Measurements from ENCODE around the gene PLSCR3. TPM values are rescaled to one million over a fixed set of nuclear protein-coding genes. Genes with fewer than 3 reads are reported as not detected.

PLSCR3 gene
- total and polyA plus RNA-seq, 2 donors (not counting 3 experiments of a cell fraction or from before 2014, with no cell fraction given) = 59.9 to 94.8 TPM

DNA sequence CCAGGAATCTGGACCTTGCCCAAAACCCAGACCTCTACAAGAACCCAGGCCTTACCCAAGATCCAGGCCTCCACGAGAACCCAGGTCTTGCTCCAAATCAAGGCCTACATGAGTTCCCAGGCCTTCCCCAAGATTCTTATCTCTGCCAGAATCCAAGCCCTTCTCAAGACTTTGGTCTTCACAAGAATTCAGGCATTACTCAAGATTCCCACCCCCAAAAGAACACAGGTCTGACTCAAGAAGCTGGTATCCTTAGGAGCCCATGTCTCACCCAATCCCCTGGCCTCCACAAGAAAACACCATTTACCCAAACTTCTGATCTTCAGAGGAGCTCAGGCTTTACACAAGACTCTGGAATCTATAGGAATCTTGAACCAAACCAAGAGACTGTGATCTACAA, 36.9 kb upstream of the PLSCR3 start:
- H3K4me1 ChIP-seq (ENCODE audit: control insufficient read depth, extremely low read depth, insufficient read depth, low read length) = peaks cover 10% of the 10 kb centered on the region
- intact Hi-C loops (cut with micrococcal nuclease) (no loop called here), dilution Hi-C loops (cut with MboI; ENCODE audit: extremely low pct_ligation_motif_present, low sequenced_read_pairs) (no loop called here)
- H2AFZ ChIP-seq (ENCODE audit: low read depth, low read length) = no peak overlapping the region
- TF ChIP-seq GATA2 (IDR thresholded peaks at IDR 0.05; ENCODE audit: insufficient read depth, insufficient read length, low read depth, low read length) (no peak), POLR2AphosphoS5 (IDR thresholded peaks at IDR 0.05; ENCODE audit: insufficient read depth, low read depth, low read length) (no peak)
- no peak overlapping the region for H3K9ac ChIP-seq (replicated peaks; ENCODE audit: extremely low read depth, insufficient read depth, low read length)
- no peaks in the 10 kb centered on the region for H3K9me3 ChIP-seq (replicated peaks; ENCODE audit: control insufficient read depth, insufficient read depth, low read length)
- H3K4me2 ChIP-seq (ENCODE audit: insufficient read depth, low read length) = no peak overlapping the region
- no peak overlapping the region for H3K27ac ChIP-seq (ENCODE audit: insufficient read depth, low read depth, low read length)
- H3K9me1 ChIP-seq (replicated peaks; ENCODE audit: control insufficient read depth, extremely low read depth, insufficient read depth, low read length) = no peaks in the 10 kb centered on the region
- ChIA-PET CTCF (interaction anchor here (1.3 to 1.5 kb wide), 2 partner anchors 11 to 76 kb away, joined by 3 to 5 read pairs; partner anchors contain the start of gene SPEM1), POLR2A (interaction anchor here (0.6 kb wide), 1 partner anchor 25 kb away, joined by 10 read pairs; no protein-coding TSS in a partner anchor)
- H4K20me1 ChIP-seq (replicated peaks; ENCODE audit: control insufficient read depth, extremely low read depth, insufficient read depth, low read length) = no peaks in the 10 kb centered on the region
- H3K27me3 ChIP-seq (ENCODE audit: control insufficient read depth in 2 of 2, insufficient read depth in 2 of 2, low read length in 2 of 2) = no peaks in the 10 kb centered on the region
- no TSS peak for BruUV-seq (replicated peaks)
- H3K36me3 ChIP-seq (ENCODE audit: control insufficient read depth in 2 of 2, extremely low read depth in 1 of 2, insufficient read depth in 2 of 2, low read length in 2 of 2) = no peaks in the 10 kb centered on the region
- no peaks in the 10 kb centered on the region for H3K79me2 ChIP-seq (ENCODE audit: control insufficient read depth, insufficient read depth, low read length)
- DNase-seq (ENCODE audit: low read depth, low spot score) = no peak
- FAIRE-seq = no peak
- H3K4me3 ChIP-seq (replicated peaks in 1 of 3; ENCODE audit: insufficient read depth in 1 of 3, low read depth in 1 of 3, low read length in 3 of 3) = no peak overlapping the region

GRCh38 chr17:7429722-7430121, 35.4 kb upstream of the PLSCR3 start:
- POLR2A ChIA-PET = no interaction called here

More at GRCh38 chr17:7429722-7430121, 35.4 kb upstream of the PLSCR3 start:
- H3K27me3 ChIP-seq (ENCODE audit: control insufficient read depth in 2 of 2, insufficient read depth in 2 of 2, low read length in 2 of 2) = no peaks in the 10 kb centered on the region
- no peak overlapping the region for H3K4me3 ChIP-seq (replicated peaks in 1 of 3; ENCODE audit: insufficient read depth in 1 of 3, low read depth in 1 of 3, low read length in 3 of 3)
- no peak overlapping the region for H3K9ac ChIP-seq (replicated peaks; ENCODE audit: extremely low read depth, insufficient read depth, low read length)
- no peak overlapping the region for H3K27ac ChIP-seq (ENCODE audit: insufficient read depth, low read depth, low read length)
- no peaks in the 10 kb centered on the region for H3K9me1 ChIP-seq (replicated peaks; ENCODE audit: control insufficient read depth, extremely low read depth, insufficient read depth, low read length)
- no peaks in the 10 kb centered on the region for H3K4me1 ChIP-seq (ENCODE audit: control insufficient read depth, extremely low read depth, insufficient read depth, low read length)
- no peaks in the 10 kb centered on the region for H3K9me3 ChIP-seq (replicated peaks; ENCODE audit: control insufficient read depth, insufficient read depth, low read length)
- dilution Hi-C loops (cut with MboI; ENCODE audit: extremely low pct_ligation_motif_present, low sequenced_read_pairs) = no loop called here
- intact Hi-C loops (cut with micrococcal nuclease) = no loop called here
- DNase-seq (ENCODE audit: low read depth, low spot score) (no peak), FAIRE-seq (no peak)
- no peak overlapping the region for H2AFZ ChIP-seq (ENCODE audit: low read depth, low read length)
- TF ChIP-seq GATA2 (IDR thresholded peaks at IDR 0.05; ENCODE audit: insufficient read depth, insufficient read length, low read depth, low read length) = no peak
- TF ChIP-seq MAX (IDR thresholded peaks at IDR 0.05; ENCODE audit: insufficient read depth, insufficient read length) = no peak
- no peak for TF ChIP-seq POLR2A (IDR thresholded peaks at IDR 0.05; ENCODE audit: low read depth, low read length)
- TF ChIP-seq POLR2AphosphoS5 (IDR thresholded peaks at IDR 0.05; ENCODE audit: insufficient read depth, low read depth, low read length) = no peak
- no peak for TF ChIP-seq FOS (IDR thresholded peaks at IDR 0.05; ENCODE audit: borderline replicate concordance, insufficient read depth, low read length)
- TF ChIP-seq, protein P1, sequence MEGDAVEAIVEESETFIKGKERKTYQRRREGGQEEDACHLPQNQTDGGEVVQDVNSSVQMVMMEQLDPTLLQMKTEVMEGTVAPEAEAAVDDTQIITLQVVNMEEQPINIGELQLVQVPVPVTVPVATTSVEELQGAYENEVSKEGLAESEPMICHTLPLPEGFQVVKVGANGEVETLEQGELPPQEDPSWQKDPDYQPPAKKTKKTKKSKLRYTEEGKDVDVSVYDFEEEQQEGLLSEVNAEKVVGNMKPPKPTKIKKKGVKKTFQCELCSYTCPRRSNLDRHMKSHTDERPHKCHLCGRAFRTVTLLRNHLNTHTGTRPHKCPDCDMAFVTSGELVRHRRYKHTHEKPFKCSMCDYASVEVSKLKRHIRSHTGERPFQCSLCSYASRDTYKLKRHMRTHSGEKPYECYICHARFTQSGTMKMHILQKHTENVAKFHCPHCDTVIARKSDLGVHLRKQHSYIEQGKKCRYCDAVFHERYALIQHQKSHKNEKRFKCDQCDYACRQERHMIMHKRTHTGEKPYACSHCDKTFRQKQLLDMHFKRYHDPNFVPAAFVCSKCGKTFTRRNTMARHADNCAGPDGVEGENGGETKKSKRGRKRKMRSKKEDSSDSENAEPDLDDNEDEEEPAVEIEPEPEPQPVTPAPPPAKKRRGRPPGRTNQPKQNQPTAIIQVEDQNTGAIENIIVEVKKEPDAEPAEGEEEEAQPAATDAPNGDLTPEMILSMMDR (IDR thresholded peaks at IDR 0.05; ENCODE audit: extremely low read depth in 1 of 2, insufficient read depth in 1 of 2, low read depth in 1 of 2, low read length in 2 of 2) = no peak
- no peaks in the 10 kb centered on the region for H4K20me1 ChIP-seq (replicated peaks; ENCODE audit: control insufficient read depth, extremely low read depth, insufficient read depth, low read length)
- no peak overlapping the region for H3K4me2 ChIP-seq (ENCODE audit: insufficient read depth, low read length)
- BruUV-seq (replicated peaks) = no TSS peak
- no peaks in the 10 kb centered on the region for H3K79me2 ChIP-seq (ENCODE audit: control insufficient read depth, insufficient read depth, low read length)
- CTCF ChIA-PET = no interaction called here
- H3K36me3 ChIP-seq (ENCODE audit: control insufficient read depth in 2 of 2, extremely low read depth in 1 of 2, insufficient read depth in 2 of 2, low read length in 2 of 2) = no peaks in the 10 kb centered on the region

Measured in endothelial cell of umbilical vein (primary cell).